Cardiac muscle cell (in vitro differentiated cells and primary cell): ENCODE data around the gene HMX3. TPM values are rescaled to one million over a fixed set of nuclear protein-coding genes. Genes with fewer than 3 reads are reported as not detected.

Source experiments
- DNase-seq, 2 donors: peaks; one replicate each; pipeline versions ENCODE4 v3.0.0 to v3.0.0-alpha.2; 2010 to 2017; ENCODE audit warnings: low read depth in 1 of 2, low spot score in 1 of 2
- H3K27ac ChIP-seq: fragments of 200-600 bp; sonication (generic); 2 replicates; pipeline ENCODE4 v1.5.1; 2016
- H3K27me3 ChIP-seq: fragments of 200-600 bp; sonication (generic); 2 replicates; pipeline ENCODE4 v1.6.0; 2016; ENCODE audit warnings: control low read depth
- H3K36me3 ChIP-seq: fragments of 200-600 bp; sonication (generic); 2 replicates; pipeline ENCODE4 v1.5.1; 2016; ENCODE audit warnings: control low read depth
- H3K4me1 ChIP-seq: fragments of 200-600 bp; sonication (generic); 2 replicates; pipeline ENCODE4 v1.8.1; 2017; ENCODE audit warnings: low read depth, mild to moderate bottlenecking, mixed run types
- H3K4me3 ChIP-seq: fragments of 200-600 bp; sonication (generic); 2 replicates; pipeline ENCODE4 v1.5.1; 2016; ENCODE audit warnings: mild to moderate bottlenecking
- H3K9me3 ChIP-seq: fragments of 200-600 bp; sonication (generic); 2 replicates; pipeline ENCODE4 v1.5.1; 2017; ENCODE audit warnings: low read depth, mild to moderate bottlenecking, control low read depth
- CTCF ChIP-seq: IDR thresholded peaks from 2 replicates; pipeline ENCODE4 v1.5.1; 2012; ENCODE audit warnings: low read depth, mild to moderate bottlenecking, low read length
- polyA plus RNA-seq: library from polyadenylated mRNA; unstranded; fragments of >200 nt; fragmentation: Nextera tagmentation; extraction: Ambion mirVana; gene quantifications from 2 replicates; pipeline ENCODE4 v1.2.1, GENCODE V29; 2016
- total RNA-seq: library from RNA; depleted of rRNA; stranded (reverse); fragments of >200 nt; gene quantifications from 2 replicates; pipeline ENCODE4 v1.2.3, GENCODE V29; 2016

Gene HMX3
- total and polyA plus RNA-seq, 2 experiments from 2014 or later = not detected

GRCh38 chr10:123154711-123155505 lies 19.1 kb downstream of the HMX3 start:
- Histone ChIP-seq H3K4me1 (peaks cover 11% of the 10 kb centered on the region), H3K27ac (peak overlapping the region; percentile 84), H3K36me3 (peaks cover 26% of the 10 kb centered on the region), H3K9me3 (no peaks in the 10 kb centered on the region), H3K4me3 (peak overlapping the region; percentile 99), H3K27me3 (peaks cover 37% of the 10 kb centered on the region)
- no peak for TF ChIP-seq CTCF
- peak; percentile 53 to 78 for DNase-seq

GRCh38 chr10:123156078-123156477 lies 20.3 kb downstream of the HMX3 start:
- H3K4me3 ChIP-seq = no peak overlapping the region
- no peaks in the 10 kb centered on the region for H3K9me3 ChIP-seq
- TF ChIP-seq CTCF = no peak
- peak in 1 of 2 donors; percentile 62 for DNase-seq
- no peak overlapping the region for H3K27ac ChIP-seq
- peaks cover 25% of the 10 kb centered on the region for H3K27me3 ChIP-seq
- H3K4me1 ChIP-seq = peaks cover 6% of the 10 kb centered on the region
- H3K36me3 ChIP-seq = peaks cover 35% of the 10 kb centered on the region

GRCh38 chr10:123157210-123157609 lies 21.4 kb downstream of the HMX3 start:
- no peak overlapping the region for H3K27ac ChIP-seq
- no peak for TF ChIP-seq CTCF
- no peak overlapping the region for H3K4me3 ChIP-seq
- H3K27me3 ChIP-seq = peaks cover 14% of the 10 kb centered on the region
- peaks cover 46% of the 10 kb centered on the region for H3K36me3 ChIP-seq
- H3K9me3 ChIP-seq = no peaks in the 10 kb centered on the region
- DNase-seq = no peak
- peaks cover 4% of the 10 kb centered on the region for H3K4me1 ChIP-seq

- Histone ChIP-seq H3K9me3 (no peaks in the 10 kb centered on the region), H3K4me1 (peaks cover 4% of the 10 kb centered on the region), H3K4me3 (no peak overlapping the region), H3K27ac (no peak overlapping the region), H3K27me3 (no peaks in the 10 kb centered on the region), H3K36me3 (peaks cover 61% of the 10 kb centered on the region)
- no peak for TF ChIP-seq CTCF
- no peak for DNase-seq
These were observed 22.9 kb downstream of the HMX3 start for GRCh38 chr10:123158682-123159081.

- no peak for TF ChIP-seq CTCF
- peaks cover 65% of the 10 kb centered on the region for H3K36me3 ChIP-seq
- H3K27me3 ChIP-seq = no peaks in the 10 kb centered on the region
These were observed 24.7 kb downstream of the HMX3 start for GRCh38 chr10:123160311-123160980.

More at GRCh38 chr10:123160311-123160980, 24.7 kb downstream of the HMX3 start:
- Histone ChIP-seq H3K27ac (no peak overlapping the region), H3K9me3 (no peaks in the 10 kb centered on the region), H3K4me1 (no peaks in the 10 kb centered on the region), H3K4me3 (no peak overlapping the region)
- no peak for DNase-seq
